ENCODE results near the gene OR10G8. TPM values are rescaled to one million over a fixed set of nuclear protein-coding genes. Genes with fewer than 3 reads are reported as not detected.
"Not testable (repeated sequence)": the region's sequence is repeated elsewhere in the genome, so short reads cannot be mapped to it uniquely, and the experiment has no call there.

The OR10G8 gene
- total RNA-seq, result under 1 TPM in 1 of 2 donors, not detected in 1; 0.57 TPM

- TF ChIP-seq CTCF (IDR thresholded peaks at IDR 0.05) (no peak), POLR2A (IDR thresholded peaks at IDR 0.05) (no peak), POLR2AphosphoS5 (IDR thresholded peaks at IDR 0.05) (no peak)
- 66% methylated on average over 2 of the region's 2 CpGs for WGBS
- H3K4me3 ChIP-seq, result no peak within 1 kb of the TSS
- intact Hi-C loops (cut with DNase I), result no loop called here
- no peak within 1 kb of the TSS for H3K27ac ChIP-seq
- H3K4me1 ChIP-seq (replicated peaks), result no peaks in the 10 kb centered on the region
- no peaks in the 10 kb centered on the region for H3K27me3 ChIP-seq (replicated peaks; ENCODE audit: insufficient read depth)
- no peaks in the 10 kb centered on the region for H3K36me3 ChIP-seq
- H3K9me3 ChIP-seq, result no peaks in the 10 kb centered on the region
- DNase-seq (ENCODE audit: low spot score), result no peak
These were observed at the start of gene OR10G8 for GRCh38 chr11:124026498-124026897. OR10G8 (plus strand) TSS chr11:124026798; CDS start chr11:124029623, 2,825 bp downstream.

- Histone ChIP-seq H3K4me3 (no peak within 1 kb of the TSS), H3K27ac (no peak within 1 kb of the TSS), H3K9me3 (no peaks in the 10 kb centered on the region), H3K27me3 (replicated peaks; ENCODE audit: insufficient read depth) (no peaks in the 10 kb centered on the region), H3K36me3 (no peaks in the 10 kb centered on the region), H3K4me1 (replicated peaks) (no peaks in the 10 kb centered on the region)
- intact Hi-C loops (cut with DNase I), result no loop called here
- DNase-seq (ENCODE audit: low spot score), result no peak
- no peak for TF ChIP-seq POLR2AphosphoS5 (IDR thresholded peaks at IDR 0.05)
- TF ChIP-seq POLR2A (IDR thresholded peaks at IDR 0.05), result no peak
- TF ChIP-seq CTCF (IDR thresholded peaks at IDR 0.05), result no peak
These were observed 48.8 kb upstream of the OR10G8 start, which contains the start of gene OR10S1 for GRCh38 chr11:123977731-123978347. OR10S1 (minus strand) TSS chr11:123977781; CDS start chr11:123977664, 117 bp downstream.

GRCh38 chr11:123979311-123979710, 47.3 kb upstream of the OR10G8 start:
- Histone ChIP-seq H3K27me3 (replicated peaks; ENCODE audit: insufficient read depth) (no peaks in the 10 kb centered on the region), H3K36me3 (no peaks in the 10 kb centered on the region), H3K27ac (no peak overlapping the region), H3K9me3 (no peaks in the 10 kb centered on the region), H3K4me1 (replicated peaks) (no peaks in the 10 kb centered on the region), H3K4me3 (no peak overlapping the region)
- TF ChIP-seq POLR2A (IDR thresholded peaks at IDR 0.05), result no peak
- TF ChIP-seq CTCF (IDR thresholded peaks at IDR 0.05), result no peak
- no peak for TF ChIP-seq POLR2AphosphoS5 (IDR thresholded peaks at IDR 0.05)
- DNase-seq (ENCODE audit: low spot score), result no peak
- intact Hi-C loops (cut with DNase I), result no loop called here
- WGBS, result 79% methylated on average over 5 of the region's 5 CpGs

DNA sequence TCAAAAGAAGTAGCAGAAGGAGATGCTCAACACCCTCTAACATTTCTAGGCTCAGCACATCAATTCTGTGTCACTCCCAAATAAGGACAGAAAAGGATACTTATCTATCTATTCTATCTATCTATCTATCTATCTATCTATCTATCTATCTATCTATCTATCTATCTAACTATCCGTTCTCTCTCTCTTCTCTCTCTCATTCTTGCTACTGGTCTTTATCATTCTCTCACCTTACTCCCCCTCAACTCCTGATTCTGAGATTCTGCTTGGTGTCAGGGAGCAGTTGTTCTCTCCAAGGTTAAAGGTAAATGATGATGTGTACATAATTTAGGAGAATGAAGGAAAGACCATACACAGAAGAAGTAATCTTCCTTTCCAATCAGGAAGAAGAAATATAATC, 31.5 kb upstream of the OR10G8 start, which contains the start of gene OR10G6:
TSS of gene OR10G6 (minus strand) at position 43 of the 400 bp plus-strand sequence. CDS start at position 43, 0 bp downstream.
- H3K27me3 ChIP-seq (replicated peaks; ENCODE audit: insufficient read depth), result no peaks in the 10 kb centered on the region
- no peak for DNase-seq (ENCODE audit: low spot score)
- no peak within 1 kb of the TSS for H3K4me3 ChIP-seq
- no peak within 1 kb of the TSS for H3K27ac ChIP-seq
- no peaks in the 10 kb centered on the region for H3K9me3 ChIP-seq
- H3K36me3 ChIP-seq, result no peaks in the 10 kb centered on the region
- intact Hi-C loops (cut with DNase I), result no loop called here
- 71% methylated on average over 1 of the region's 1 CpG for WGBS
- TF ChIP-seq POLR2A (IDR thresholded peaks at IDR 0.05), result no peak
- TF ChIP-seq CTCF (IDR thresholded peaks at IDR 0.05), result no peak
- no peak for TF ChIP-seq POLR2AphosphoS5 (IDR thresholded peaks at IDR 0.05)
- H3K4me1 ChIP-seq (replicated peaks), result no peaks in the 10 kb centered on the region

- Histone ChIP-seq H3K4me3 (no peak within 1 kb of the TSS), H3K27me3 (replicated peaks; ENCODE audit: insufficient read depth) (no peaks in the 10 kb centered on the region), H3K36me3 (no peaks in the 10 kb centered on the region), H3K4me1 (replicated peaks) (no peaks in the 10 kb centered on the region), H3K9me3 (no peaks in the 10 kb centered on the region), H3K27ac (no peak within 1 kb of the TSS)
- no peak for DNase-seq (ENCODE audit: low spot score)
- intact Hi-C loops (cut with DNase I), result no loop called here
- 87% methylated on average over 2 of the region's 2 CpGs for WGBS
- no peak for TF ChIP-seq POLR2A (IDR thresholded peaks at IDR 0.05)
- no peak for TF ChIP-seq CTCF (IDR thresholded peaks at IDR 0.05)
- no peak for TF ChIP-seq POLR2AphosphoS5 (IDR thresholded peaks at IDR 0.05)
These were observed 13.9 kb upstream of the OR10G8 start, which contains the start of gene OR10G4 for GRCh38 chr11:124012697-124013096. OR10G4 (plus strand) TSS chr11:124012997; CDS start chr11:124015575, 2,578 bp downstream.

- H3K9me3 ChIP-seq; H3K4me1 ChIP-seq (replicated peaks); H3K27ac ChIP-seq; H3K4me3 ChIP-seq; H3K27me3 ChIP-seq (replicated peaks; ENCODE audit: insufficient read depth); H3K36me3 ChIP-seq; intact Hi-C loops (cut with DNase I); DNase-seq (ENCODE audit: low spot score): not testable (repeated sequence)
- 90% methylated on average over 5 of the region's 9 CpGs for WGBS
These were observed 10.8 kb upstream of the OR10G8 start for GRCh38 chr11:124015837-124016236.

All from prostate gland (tissue), 2 donors.